ENCODE results near the gene KANK3. TPM values are rescaled to one million over a fixed set of nuclear protein-coding genes. Genes with fewer than 3 reads are reported as not detected.

KANK3 gene
- polyA plus RNA-seq, 3 donors, result 0.15 TPM; not detected in 2

- no peak for DNase-seq
- Histone ChIP-seq H2AFZ (ENCODE audit: insufficient read depth, low read depth, low read length, poor library complexity, severe bottlenecking) (no peak overlapping the region), H4K20me1 (ENCODE audit: insufficient read depth, low read length) (no peaks in the 10 kb centered on the region), H3K27ac (ENCODE audit: low read depth in 1 of 2, low read length in 2 of 2) (no peak overlapping the region), H3K9ac (ENCODE audit: insufficient read depth, low read length, poor library complexity, severe bottlenecking) (no peak overlapping the region), H3K4me1 (ENCODE audit: control insufficient read depth in 1 of 2, insufficient read depth in 2 of 2, low read length in 2 of 2) (peaks cover 15 to 16% of the 10 kb centered on the region in 2 donors), H3K27me3 (ENCODE audit: control insufficient read depth in 2 of 2, insufficient read depth in 2 of 2, low read length in 2 of 2) (peaks cover 12 to 53% of the 10 kb centered on the region in 2 donors), H3K4me2 (replicated peaks; ENCODE audit: extremely low read depth, low read length, poor library complexity, severe bottlenecking) (no peak overlapping the region), H3K79me2 (ENCODE audit: insufficient read depth, low read length) (no peaks in the 10 kb centered on the region), H3K36me3 (replicated peaks in 1 of 2; ENCODE audit: control insufficient read depth in 1 of 2, insufficient read depth in 2 of 2, low read length in 2 of 2) (no peaks in the 10 kb centered on the region), H3K4me3 (replicated peaks in 1 of 3; ENCODE audit: low read depth in 2 of 3, low read length in 3 of 3) (no peak overlapping the region), H3K9me3 (replicated peaks in 1 of 2; ENCODE audit: control insufficient read depth in 1 of 2, insufficient read depth in 1 of 2, low read length in 2 of 2) (peaks cover 0 to 13% of the 10 kb centered on the region in 2 donors)
- Mint-ChIP-seq H3K4me1 (peaks cover 27% of the 10 kb centered on the region), H3K36me3 (peaks cover 0 to 1% of the 10 kb centered on the region in 2 donors), H3K9me3 (peaks cover 0 to 13% (median 4%) of the 10 kb centered on the region in 7 donors), H3K27ac (peak overlapping the region in 1 of 7 donors; percentile 57), H3K4me3 (no peak overlapping the region), H3K27me3 (ENCODE audit: low read depth in 3 of 3) (peaks cover 64 to 72% (median 66%) of the 10 kb centered on the region in 3 donors)
- WGBS (ENCODE audit: insufficient coverage), result 86% methylated on average over 7 of the region's 13 CpGs
- TF ChIP-seq, protein P1, sequence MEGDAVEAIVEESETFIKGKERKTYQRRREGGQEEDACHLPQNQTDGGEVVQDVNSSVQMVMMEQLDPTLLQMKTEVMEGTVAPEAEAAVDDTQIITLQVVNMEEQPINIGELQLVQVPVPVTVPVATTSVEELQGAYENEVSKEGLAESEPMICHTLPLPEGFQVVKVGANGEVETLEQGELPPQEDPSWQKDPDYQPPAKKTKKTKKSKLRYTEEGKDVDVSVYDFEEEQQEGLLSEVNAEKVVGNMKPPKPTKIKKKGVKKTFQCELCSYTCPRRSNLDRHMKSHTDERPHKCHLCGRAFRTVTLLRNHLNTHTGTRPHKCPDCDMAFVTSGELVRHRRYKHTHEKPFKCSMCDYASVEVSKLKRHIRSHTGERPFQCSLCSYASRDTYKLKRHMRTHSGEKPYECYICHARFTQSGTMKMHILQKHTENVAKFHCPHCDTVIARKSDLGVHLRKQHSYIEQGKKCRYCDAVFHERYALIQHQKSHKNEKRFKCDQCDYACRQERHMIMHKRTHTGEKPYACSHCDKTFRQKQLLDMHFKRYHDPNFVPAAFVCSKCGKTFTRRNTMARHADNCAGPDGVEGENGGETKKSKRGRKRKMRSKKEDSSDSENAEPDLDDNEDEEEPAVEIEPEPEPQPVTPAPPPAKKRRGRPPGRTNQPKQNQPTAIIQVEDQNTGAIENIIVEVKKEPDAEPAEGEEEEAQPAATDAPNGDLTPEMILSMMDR (IDR thresholded peaks at IDR 0.05), result no peak
- intact Hi-C loops (cut with micrococcal nuclease), result no loop called here
Measured at GRCh38 chr19:8366961-8367326, 23.9 kb upstream of the KANK3 start.

GRCh38 chr19:8366121-8366581, 23.1 kb upstream of the KANK3 start:
- Histone ChIP-seq H4K20me1 (ENCODE audit: insufficient read depth, low read length) (no peaks in the 10 kb centered on the region), H3K4me3 (replicated peaks in 1 of 3; ENCODE audit: low read depth in 2 of 3, low read length in 3 of 3) (no peak overlapping the region), H3K9me3 (replicated peaks in 1 of 2; ENCODE audit: control insufficient read depth in 1 of 2, insufficient read depth in 1 of 2, low read length in 2 of 2) (peaks cover 0 to 13% of the 10 kb centered on the region in 2 donors), H3K4me2 (replicated peaks; ENCODE audit: extremely low read depth, low read length, poor library complexity, severe bottlenecking) (no peak overlapping the region), H3K27me3 (ENCODE audit: control insufficient read depth in 2 of 2, insufficient read depth in 2 of 2, low read length in 2 of 2) (peaks cover 12 to 58% of the 10 kb centered on the region in 2 donors), H3K36me3 (replicated peaks in 1 of 2; ENCODE audit: control insufficient read depth in 1 of 2, insufficient read depth in 2 of 2, low read length in 2 of 2) (no peaks in the 10 kb centered on the region), H3K4me1 (ENCODE audit: control insufficient read depth in 1 of 2, insufficient read depth in 2 of 2, low read length in 2 of 2) (peaks cover 15 to 17% of the 10 kb centered on the region in 2 donors), H3K27ac (ENCODE audit: low read depth in 1 of 2, low read length in 2 of 2) (no peak overlapping the region), H3K9ac (ENCODE audit: insufficient read depth, low read length, poor library complexity, severe bottlenecking) (no peak overlapping the region), H3K79me2 (ENCODE audit: insufficient read depth, low read length) (no peaks in the 10 kb centered on the region), H2AFZ (ENCODE audit: insufficient read depth, low read depth, low read length, poor library complexity, severe bottlenecking) (no peak overlapping the region)
- no peak for DNase-seq
- Mint-ChIP-seq H3K9me3 (peaks cover 0 to 13% (median 4%) of the 10 kb centered on the region in 7 donors), H3K27me3 (ENCODE audit: low read depth in 3 of 3) (peaks cover 67 to 79% (median 69%) of the 10 kb centered on the region in 3 donors), H3K4me3 (peak overlapping the region in 1 of 2 donors; percentile 72), H3K4me1 (peaks cover 31% of the 10 kb centered on the region), H3K36me3 (peaks cover 0 to 1% of the 10 kb centered on the region in 2 donors), H3K27ac (no peak overlapping the region)
- intact Hi-C loops (cut with micrococcal nuclease), result no loop called here
- WGBS (ENCODE audit: insufficient coverage), result 95% methylated on average over 9 of the region's 11 CpGs
- TF ChIP-seq, protein P1 (IDR thresholded peaks at IDR 0.05), result no peak

Data from CD14-positive monocyte (primary cell).